ENCODE data around the gene IL17RC. TPM values are rescaled to one million over a fixed set of nuclear protein-coding genes. Genes with fewer than 3 reads are reported as not detected.
"Not testable (repeated sequence)": the region's sequence is repeated elsewhere in the genome, so short reads cannot be mapped to it uniquely, and the experiment has no call there.

Gene IL17RC
- total RNA-seq, 4 donors from 2014 or later = 14.8 to 67.3 (median 47.2) TPM

DNA sequence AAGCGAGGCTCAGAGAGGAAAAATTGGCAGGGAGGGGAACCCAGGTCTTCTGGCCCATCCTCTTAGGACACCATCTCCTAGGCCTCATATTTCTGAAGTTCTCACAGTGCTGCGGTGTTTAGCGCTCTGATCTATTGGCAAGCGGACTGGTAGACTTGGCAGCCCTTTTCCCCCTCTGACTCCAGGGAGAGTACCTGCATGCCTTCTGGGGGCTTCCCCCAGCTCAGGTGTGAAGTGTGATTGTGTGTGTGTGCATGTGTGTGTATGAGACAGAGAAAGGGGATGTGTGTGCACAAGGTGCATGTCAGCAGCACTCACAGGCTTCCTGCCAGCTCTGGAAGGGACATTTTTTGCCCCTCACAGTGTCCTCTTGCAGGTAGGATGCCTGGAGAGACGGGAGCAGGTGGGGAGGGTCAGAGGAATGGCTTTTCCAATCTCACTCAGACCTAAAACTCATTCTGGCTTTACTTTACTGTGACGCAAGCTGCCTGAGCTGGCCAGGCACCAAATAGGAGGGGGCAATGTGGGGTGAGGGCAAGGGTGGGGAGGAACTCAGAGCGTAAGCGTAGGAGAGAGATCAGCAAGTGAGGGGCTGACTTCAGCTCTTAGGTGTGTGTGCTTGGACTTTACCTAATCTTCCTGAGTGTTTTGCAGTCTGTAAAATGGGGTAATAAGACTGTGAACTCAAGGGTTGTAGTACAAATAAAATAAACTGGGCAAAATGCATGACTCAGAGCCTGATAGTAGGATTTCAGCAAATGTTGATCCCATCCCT, 18.2 kb upstream of the IL17RC start:
- ATAC-seq = no peak

DNA sequence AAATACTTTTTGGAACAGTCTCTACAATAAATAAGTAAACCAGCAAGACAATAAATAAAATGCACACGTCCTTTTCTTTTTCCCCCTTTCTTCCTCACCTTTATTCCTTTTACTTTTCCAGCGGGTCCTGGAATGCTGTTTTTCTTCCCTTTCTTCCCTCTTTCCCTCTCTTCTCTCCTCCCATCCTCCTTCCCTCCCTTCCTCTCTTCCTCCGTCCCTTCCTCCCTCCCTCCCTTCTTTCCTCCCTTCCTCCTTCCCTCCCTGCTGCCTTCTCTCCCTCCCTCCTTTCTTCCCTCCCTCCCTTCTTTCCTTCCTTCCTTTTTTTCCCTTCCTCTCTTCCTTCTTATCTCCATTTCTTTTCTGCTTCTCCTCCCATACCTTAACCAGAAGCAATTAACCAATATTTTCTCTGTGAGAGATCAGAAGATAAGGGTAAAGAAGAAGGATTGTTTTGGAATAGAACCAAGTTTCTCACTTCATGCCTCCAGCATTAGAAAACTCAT, 17.6 kb upstream of the IL17RC start:
- Histone ChIP-seq H3K4me1 (peaks cover 0 to 4% of the 10 kb centered on the region in 2 donors), H3K27ac (no peak overlapping the region), H3K27me3 (no peaks in the 10 kb centered on the region), H3K9me3 (no peaks in the 10 kb centered on the region), H3K36me3 (peaks cover 0 to 4% of the 10 kb centered on the region in 2 donors), H3K4me3 (no peak overlapping the region)
- in situ Hi-C loops (cut with MboI; ENCODE audit: low sequenced_read_pairs in 4 of 4) (no loop called here), intact Hi-C loops (cut with DNase I; ENCODE audit: low total_unique reads) (no loop called here)
- DNase-seq (no peak), ATAC-seq (no peak)
- TF ChIP-seq, protein P1, sequence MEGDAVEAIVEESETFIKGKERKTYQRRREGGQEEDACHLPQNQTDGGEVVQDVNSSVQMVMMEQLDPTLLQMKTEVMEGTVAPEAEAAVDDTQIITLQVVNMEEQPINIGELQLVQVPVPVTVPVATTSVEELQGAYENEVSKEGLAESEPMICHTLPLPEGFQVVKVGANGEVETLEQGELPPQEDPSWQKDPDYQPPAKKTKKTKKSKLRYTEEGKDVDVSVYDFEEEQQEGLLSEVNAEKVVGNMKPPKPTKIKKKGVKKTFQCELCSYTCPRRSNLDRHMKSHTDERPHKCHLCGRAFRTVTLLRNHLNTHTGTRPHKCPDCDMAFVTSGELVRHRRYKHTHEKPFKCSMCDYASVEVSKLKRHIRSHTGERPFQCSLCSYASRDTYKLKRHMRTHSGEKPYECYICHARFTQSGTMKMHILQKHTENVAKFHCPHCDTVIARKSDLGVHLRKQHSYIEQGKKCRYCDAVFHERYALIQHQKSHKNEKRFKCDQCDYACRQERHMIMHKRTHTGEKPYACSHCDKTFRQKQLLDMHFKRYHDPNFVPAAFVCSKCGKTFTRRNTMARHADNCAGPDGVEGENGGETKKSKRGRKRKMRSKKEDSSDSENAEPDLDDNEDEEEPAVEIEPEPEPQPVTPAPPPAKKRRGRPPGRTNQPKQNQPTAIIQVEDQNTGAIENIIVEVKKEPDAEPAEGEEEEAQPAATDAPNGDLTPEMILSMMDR (IDR thresholded peaks at IDR 0.05 in 4 of 5, conservative IDR thresholded peaks at IDR 0.05 in 1 of 5) = no peak
- TF ChIP-seq POLR2A (IDR thresholded peaks at IDR 0.05) = no peak

More for the DNA sequence above, 18.2 kb upstream of the IL17RC start:
- peaks cover 0 to 5% of the 10 kb centered on the region in 2 donors for H3K4me1 ChIP-seq
- H3K27ac ChIP-seq = no peak overlapping the region
- H3K4me3 ChIP-seq = no peak overlapping the region
- intact Hi-C loops (cut with DNase I; ENCODE audit: low total_unique reads) (no loop called here), in situ Hi-C loops (cut with MboI; ENCODE audit: low sequenced_read_pairs in 4 of 4) (no loop called here)
- no peak for DNase-seq
- H3K27me3 ChIP-seq = no peaks in the 10 kb centered on the region
- H3K9me3 ChIP-seq = no peaks in the 10 kb centered on the region
- no peak for TF ChIP-seq POLR2A (IDR thresholded peaks at IDR 0.05)
- peaks cover 0 to 5% of the 10 kb centered on the region in 2 donors for H3K36me3 ChIP-seq

GRCh38 chr3:9900965-9901415, 15.9 kb upstream of the IL17RC start:
- H3K36me3 ChIP-seq; DNase-seq; ATAC-seq; H3K27me3 ChIP-seq; H3K4me3 ChIP-seq; in situ Hi-C loops (cut with MboI; ENCODE audit: low sequenced_read_pairs in 4 of 4); intact Hi-C loops (cut with DNase I; ENCODE audit: low total_unique reads); H3K4me1 ChIP-seq; H3K9me3 ChIP-seq; H3K27ac ChIP-seq: not testable (repeated sequence)

DNA sequence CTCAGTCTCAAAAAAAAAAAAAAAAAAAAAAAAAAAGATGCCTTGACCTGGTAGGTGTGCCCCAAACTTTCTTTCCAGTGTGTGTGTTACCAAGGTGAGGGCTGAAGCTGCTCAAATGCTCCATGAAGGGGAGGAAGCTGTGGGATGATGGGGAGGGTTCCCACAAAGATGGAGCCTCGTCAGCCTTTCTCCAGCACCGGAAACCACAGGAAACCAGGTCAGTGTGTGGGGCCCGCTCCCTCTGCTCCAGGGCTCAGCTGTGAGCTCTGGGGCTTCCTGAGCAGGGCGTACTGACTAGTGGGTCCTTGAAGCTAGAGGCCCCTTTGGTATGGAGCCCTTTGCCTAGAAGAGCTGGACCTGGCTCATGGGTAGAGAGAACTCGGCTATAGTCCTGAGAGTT, 14.9 kb upstream of the IL17RC start:
- ATAC-seq = no peak
- Histone ChIP-seq H3K36me3 (no peaks in the 10 kb centered on the region), H3K4me3 (no peak overlapping the region), H3K9me3 (no peaks in the 10 kb centered on the region), H3K4me1 (peaks cover 0 to 4% of the 10 kb centered on the region in 2 donors), H3K27ac (no peak overlapping the region), H3K27me3 (no peaks in the 10 kb centered on the region)
- no peak for TF ChIP-seq POLR2A (IDR thresholded peaks at IDR 0.05)
- TF ChIP-seq, protein P1 (IDR thresholded peaks at IDR 0.05 in 4 of 5, conservative IDR thresholded peaks at IDR 0.05 in 1 of 5) = no peak
- intact Hi-C loops (cut with DNase I; ENCODE audit: low total_unique reads) = no loop called here
- no peak for DNase-seq
- in situ Hi-C loops (cut with MboI; ENCODE audit: low sequenced_read_pairs in 4 of 4) = no loop called here

- DNase-seq (no peak), ATAC-seq (no peak)
- no peaks in the 10 kb centered on the region for H3K27me3 ChIP-seq
- no peaks in the 10 kb centered on the region for H3K36me3 ChIP-seq
- no peaks in the 10 kb centered on the region for H3K9me3 ChIP-seq
- TF ChIP-seq, protein P1 (IDR thresholded peaks at IDR 0.05 in 4 of 5, conservative IDR thresholded peaks at IDR 0.05 in 1 of 5) = no peak
- TF ChIP-seq POLR2A (IDR thresholded peaks at IDR 0.05) = no peak
- H3K4me1 ChIP-seq = peaks cover 0 to 4% of the 10 kb centered on the region in 2 donors
- intact Hi-C loops (cut with DNase I; ENCODE audit: low total_unique reads) (no loop called here), in situ Hi-C loops (cut with MboI; ENCODE audit: low sequenced_read_pairs in 4 of 4) (no loop called here)
- peak within 1 kb of the TSS in 1 of 4 donors; percentile 25 for H3K4me3 ChIP-seq
- H3K27ac ChIP-seq = peak within 1 kb of the TSS in 2 of 4 donors; percentile 12 to 43
Measured at GRCh38 chr3:9902372-9903237, 14.3 kb upstream of the IL17RC start, which contains the start of gene IL17RE. IL17RE (plus strand) TSS chr3:9902848; CDS start chr3:9902933, 85 bp downstream.
